Heart right ventricle (tissue), 16 donors: ENCODE data around the gene HTT. TPM values are rescaled to one million over a fixed set of nuclear protein-coding genes. Genes with fewer than 3 reads are reported as not detected.

Source experiments
- ATAC-seq, 8 donors: fragments of 200-7000 bp; cut with Tn5 transposase; one replicate each; pipeline ENCODE4 v1.9.1; 2020; ENCODE audit warnings: mild to moderate bottlenecking in 8 of 8, moderate library complexity in 8 of 8, moderate number of reproducible peaks in 1 of 8
- DNase-seq, 2 donors: peaks; one replicate each; pipeline ENCODE4 v3.0.0-alpha.2; 2020
- H3K27ac ChIP-seq, 10 donors: fragments of 200-600 bp; sonication (generic) in 2 of 10; one replicate each; pipeline versions ENCODE4 v1.5.0 to v1.8.0; 2020 to 2022; ENCODE audit warnings: mild to moderate bottlenecking in 3 of 10
- H3K27me3 ChIP-seq, 7 donors: fragments of 200-600 bp; one replicate each; pipeline ENCODE4 v1.8.0; 2021 to 2022; ENCODE audit warnings: mild to moderate bottlenecking in 2 of 7
- H3K36me3 ChIP-seq, 9 donors: fragments of 200-600 bp; sonication (generic) in 1 of 9; one replicate each; pipeline versions ENCODE4 v1.5.0 to v1.8.0; 2020 to 2022; ENCODE audit warnings: mild to moderate bottlenecking in 2 of 9
- H3K4me1 ChIP-seq, 9 donors: fragments of 200-600 bp; sonication (generic) in 1 of 9; one replicate each; pipeline versions ENCODE4 v1.5.0 to v1.8.0; 2020 to 2022; ENCODE audit warnings: mild to moderate bottlenecking in 4 of 9
- H3K4me3 ChIP-seq, 10 donors: fragments of 200-600 bp; sonication (generic) in 2 of 10; one replicate each; pipeline versions ENCODE4 v1.5.0 to v1.8.0; 2020 to 2022; ENCODE audit warnings: mild to moderate bottlenecking in 7 of 10, moderate library complexity in 2 of 10
- H3K9me3 ChIP-seq, 11 donors: fragments of 200-600 bp in 10 of 11; sonication (generic) in 2 of 11; one replicate each; pipeline versions ENCODE4 v1.5.0 to v1.8.0; 2013 to 2022; ENCODE audit warnings: mild to moderate bottlenecking in 2 of 11, control low read depth in 1 of 11, moderate library complexity in 1 of 11
- WGBS, 2 donors: extraction: QIAGEN DNeasy Blood & Tissue Kit; methylation state at CpG; one replicate each; pipeline ENCODE4 v1.1.7; 2013; ENCODE audit warnings: inconsistent platforms in 1 of 2; 5-methylcytosine and 5-hydroxymethylcytosine counted together
- intact Hi-C, 10 donors: fragments of 100-400 bp; cut with DNase I; formaldehyde crosslinking; loops; one replicate each; pipeline versions ENCODE4 v1.11.1 to v1.14.2; 2022
- polyA plus RNA-seq, 2 donors: library from polyadenylated mRNA; stranded (reverse); fragments of 200-250 nt; gene quantifications; one replicate each; pipeline ENCODE4 v1.2.3, GENCODE V29; 2013
- total RNA-seq, 10 donors: library from RNA; stranded (reverse); fragmentation: NEBNext Ultra II Directional in 3 of 10; extraction: Animal tissue kit (Norgen Biotek cat#: 25700) in 3 of 10; gene quantifications; one replicate each; pipeline versions ENCODE4 v1.2.1 to v1.2.4, GENCODE V29; 2021 to 2023
- TF ChIP-seq, protein P1 (sequence below), 9 donors: fragments of 200-600 bp; sonication (generic) in 2 of 9; IDR thresholded peaks; one replicate each; pipeline versions ENCODE4 v1.5.0 to v1.8.0; 2021 to 2022; ENCODE audit warnings: antibody characterized with exemption in 9 of 9, mild to moderate bottlenecking in 5 of 9, moderate library complexity in 1 of 9
- donor health status: Arrhythmogenic right ventricular cardiomyopathy.
- donor health status: ischemic (EF 13 %, LVEDD 7.1; RV severe dilation, severe dysfunction).
- donor health status: healthy with polysubstance abuse.
- donor health status: DM: no; HTN: yes; CAD: no.
- donor health status: DM: no; HTN: no; CAD: no.
- donor health status: ischemic (EF 25% LVEDD 6.9; RV normal size, moderate dysfunction).
- donor health status: ischemic (EF 25% LVEDD 5.7; RV mildly dilated, moderate dysfunction).
- donor health status: healthy.
- donor health status: DM: yes; HTN: yes; CAD: no.
- donor health status: Ischemic cardiomyopathy.
- donor health status: ischemic (EF 35%, LVEDD 5.7; RV mildly dilated, moderate dysfunction).
- donor health status: nonischemic (EF 11% LVEDD 7.7; RV severe dilation, severe dysfunction).
- donor health status: DM: yes; HTN: yes; CAD: no.
- donor health status: PGD.
- donor health status: ischemic (EF 29% LVEDD 5.4; RV normal size, mild dysfunction).
- donor health status: nonischemic (EF 23%, LVEDD 6.1; RV moderate dilation, normal function).

HTT gene
- total and polyA plus RNA-seq, 12 donors: 6.3 to 34.0 (median 24.1) TPM

DNA sequence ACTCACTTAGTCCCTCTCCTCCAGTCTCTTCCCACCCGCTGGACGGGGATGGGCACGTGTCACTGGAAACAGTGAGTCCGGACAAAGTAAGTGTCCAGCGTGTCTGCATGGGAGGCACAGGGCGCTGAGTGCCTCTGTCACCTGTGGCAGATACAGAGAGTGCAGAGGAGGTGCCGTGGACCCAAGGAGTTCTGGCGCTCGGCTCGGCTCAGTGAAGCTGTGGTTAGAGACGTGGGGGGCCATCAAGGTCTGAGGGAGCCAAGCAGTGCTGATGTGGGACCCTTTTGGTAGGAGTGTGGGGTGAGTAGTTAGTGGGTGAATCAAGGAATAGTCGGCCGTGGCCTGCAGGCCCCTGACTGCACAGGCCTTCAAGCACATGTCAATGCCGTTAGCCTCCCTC is 134.3 kb downstream of the HTT start:
- no peaks in the 10 kb centered on the region for H3K9me3 ChIP-seq
- DNase-seq (no peak), ATAC-seq (no peak)
- no peak overlapping the region for H3K27ac ChIP-seq
- WGBS, 2 donors: 97 to 98% methylated on average over 14 of the region's 14 CpGs
- TF ChIP-seq, protein P1, sequence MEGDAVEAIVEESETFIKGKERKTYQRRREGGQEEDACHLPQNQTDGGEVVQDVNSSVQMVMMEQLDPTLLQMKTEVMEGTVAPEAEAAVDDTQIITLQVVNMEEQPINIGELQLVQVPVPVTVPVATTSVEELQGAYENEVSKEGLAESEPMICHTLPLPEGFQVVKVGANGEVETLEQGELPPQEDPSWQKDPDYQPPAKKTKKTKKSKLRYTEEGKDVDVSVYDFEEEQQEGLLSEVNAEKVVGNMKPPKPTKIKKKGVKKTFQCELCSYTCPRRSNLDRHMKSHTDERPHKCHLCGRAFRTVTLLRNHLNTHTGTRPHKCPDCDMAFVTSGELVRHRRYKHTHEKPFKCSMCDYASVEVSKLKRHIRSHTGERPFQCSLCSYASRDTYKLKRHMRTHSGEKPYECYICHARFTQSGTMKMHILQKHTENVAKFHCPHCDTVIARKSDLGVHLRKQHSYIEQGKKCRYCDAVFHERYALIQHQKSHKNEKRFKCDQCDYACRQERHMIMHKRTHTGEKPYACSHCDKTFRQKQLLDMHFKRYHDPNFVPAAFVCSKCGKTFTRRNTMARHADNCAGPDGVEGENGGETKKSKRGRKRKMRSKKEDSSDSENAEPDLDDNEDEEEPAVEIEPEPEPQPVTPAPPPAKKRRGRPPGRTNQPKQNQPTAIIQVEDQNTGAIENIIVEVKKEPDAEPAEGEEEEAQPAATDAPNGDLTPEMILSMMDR (IDR thresholded peaks at IDR 0.05): no peak
- intact Hi-C loops: no loop called here
- H3K36me3 ChIP-seq: peaks cover 4 to 98% (median 47%) of the 10 kb centered on the region in 9 donors
- H3K4me1 ChIP-seq: peaks cover 0 to 10% (median 0%) of the 10 kb centered on the region in 9 donors
- no peaks in the 10 kb centered on the region for H3K27me3 ChIP-seq
- no peak overlapping the region for H3K4me3 ChIP-seq

DNA sequence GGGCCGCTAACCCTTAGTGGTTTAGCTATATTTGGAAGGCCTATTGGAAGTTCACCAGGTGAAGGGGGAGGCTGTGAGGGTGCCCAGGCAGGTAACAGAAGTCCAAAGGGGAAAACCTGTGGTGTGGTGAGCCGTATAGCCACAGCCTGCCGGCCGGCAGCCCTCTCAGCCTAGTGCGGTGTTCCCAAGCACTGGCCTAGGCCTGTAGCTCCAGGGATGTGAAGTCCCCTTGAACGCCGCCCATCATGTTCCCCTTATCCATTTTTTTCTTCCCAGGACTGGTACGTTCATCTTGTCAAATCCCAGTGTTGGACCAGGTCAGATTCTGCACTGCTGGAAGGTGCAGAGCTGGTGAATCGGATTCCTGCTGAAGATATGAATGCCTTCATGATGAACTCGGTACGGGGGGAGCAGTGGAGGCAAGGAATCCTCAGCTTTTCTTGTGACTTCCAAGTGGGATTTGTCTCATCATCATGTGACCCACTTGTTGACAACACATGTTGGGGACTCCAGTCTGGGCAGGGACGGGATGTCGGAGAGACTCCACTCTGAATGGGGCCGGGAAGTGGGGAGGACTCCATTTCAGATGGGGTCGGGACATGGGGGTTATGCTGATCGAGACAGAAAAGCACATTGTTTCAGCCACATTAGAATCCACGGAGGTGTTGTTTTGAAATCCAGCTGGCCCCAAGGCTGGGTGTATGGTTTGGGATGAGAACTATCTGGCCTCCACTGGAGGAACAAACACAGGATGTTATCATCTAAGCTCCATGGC is 135.3 kb downstream of the HTT start:
- no peak overlapping the region for H3K4me3 ChIP-seq
- DNase-seq: no peak
- no peak for ATAC-seq
- no peak overlapping the region for H3K27ac ChIP-seq
- TF ChIP-seq, protein P1 (IDR thresholded peaks at IDR 0.05): no peak
- H3K36me3 ChIP-seq: peaks cover 4 to 98% (median 50%) of the 10 kb centered on the region in 9 donors
- no peaks in the 10 kb centered on the region for H3K9me3 ChIP-seq
- H3K4me1 ChIP-seq: peaks cover 0 to 6% (median 0%) of the 10 kb centered on the region in 9 donors
- intact Hi-C loops: no loop called here
- 94 to 97% methylated on average over 17 of the region's 17 CpGs for WGBS, 2 donors
- H3K27me3 ChIP-seq: no peaks in the 10 kb centered on the region

DNA sequence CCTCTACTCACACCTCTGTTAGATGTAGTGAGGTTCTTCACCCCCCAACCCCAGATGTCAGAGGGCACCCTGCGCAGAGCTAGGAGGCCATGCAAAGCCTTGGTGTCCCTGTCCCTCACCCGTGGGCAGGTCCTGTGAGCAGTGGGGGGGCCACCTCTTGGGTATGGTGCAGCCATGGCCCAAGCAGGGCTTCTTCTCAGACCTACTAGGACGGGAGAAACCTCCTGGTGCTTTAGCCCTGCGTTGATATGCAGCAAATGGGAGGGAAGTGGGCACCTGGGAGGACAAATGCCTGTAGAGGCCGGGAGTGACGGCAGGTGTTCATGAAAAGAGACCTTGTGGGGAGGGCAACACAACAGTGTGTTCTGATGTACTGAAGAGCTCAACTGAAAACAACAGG is 136.0 kb downstream of the HTT start:
- H3K27ac ChIP-seq: no peak overlapping the region
- H3K36me3 ChIP-seq: peaks cover 4 to 98% (median 56%) of the 10 kb centered on the region in 9 donors
- ATAC-seq (no peak), DNase-seq (no peak)
- no peaks in the 10 kb centered on the region for H3K27me3 ChIP-seq
- 94 to 97% methylated on average over 6 of the region's 6 CpGs for WGBS, 2 donors
- no peak overlapping the region for H3K4me3 ChIP-seq
- intact Hi-C loops: no loop called here
- H3K4me1 ChIP-seq: peaks cover 0 to 6% (median 0%) of the 10 kb centered on the region in 9 donors
- TF ChIP-seq, protein P1 (IDR thresholded peaks at IDR 0.05): no peak
- H3K9me3 ChIP-seq: no peaks in the 10 kb centered on the region

DNA sequence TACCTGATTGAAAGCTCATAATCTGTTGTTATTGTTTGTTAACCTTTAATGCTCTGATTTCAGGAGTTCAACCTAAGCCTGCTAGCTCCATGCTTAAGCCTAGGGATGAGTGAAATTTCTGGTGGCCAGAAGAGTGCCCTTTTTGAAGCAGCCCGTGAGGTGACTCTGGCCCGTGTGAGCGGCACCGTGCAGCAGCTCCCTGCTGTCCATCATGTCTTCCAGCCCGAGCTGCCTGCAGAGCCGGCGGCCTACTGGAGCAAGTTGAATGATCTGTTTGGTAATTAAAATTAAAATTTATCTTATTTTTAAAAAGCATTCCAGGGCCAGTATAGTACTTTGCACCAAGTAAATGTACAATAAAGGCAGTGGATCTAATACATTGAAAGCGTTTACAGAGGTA is 137.4 kb downstream of the HTT start:
- DNase-seq (no peak), ATAC-seq (no peak)
- no peaks in the 10 kb centered on the region for H3K9me3 ChIP-seq
- peaks cover 0 to 6% (median 0%) of the 10 kb centered on the region in 9 donors for H3K4me1 ChIP-seq
- H3K36me3 ChIP-seq: peaks cover 4 to 100% (median 57%) of the 10 kb centered on the region in 9 donors
- H3K27ac ChIP-seq: no peak overlapping the region
- intact Hi-C loops: no loop called here
- WGBS, 2 donors: 95 to 97% methylated on average over 8 of the region's 8 CpGs
- no peak overlapping the region for H3K4me3 ChIP-seq
- no peaks in the 10 kb centered on the region for H3K27me3 ChIP-seq
- TF ChIP-seq, protein P1 (IDR thresholded peaks at IDR 0.05): no peak
